ENCODE results near the gene TEAD3.
A peak's percentile ranks its signal among the peaks of the same experiment; 100 is the strongest.
"Not testable (repeated sequence)": the region's sequence is repeated elsewhere in the genome, so short reads cannot be mapped to it uniquely, and the experiment has no call there.

The TEAD3 gene

DNA sequence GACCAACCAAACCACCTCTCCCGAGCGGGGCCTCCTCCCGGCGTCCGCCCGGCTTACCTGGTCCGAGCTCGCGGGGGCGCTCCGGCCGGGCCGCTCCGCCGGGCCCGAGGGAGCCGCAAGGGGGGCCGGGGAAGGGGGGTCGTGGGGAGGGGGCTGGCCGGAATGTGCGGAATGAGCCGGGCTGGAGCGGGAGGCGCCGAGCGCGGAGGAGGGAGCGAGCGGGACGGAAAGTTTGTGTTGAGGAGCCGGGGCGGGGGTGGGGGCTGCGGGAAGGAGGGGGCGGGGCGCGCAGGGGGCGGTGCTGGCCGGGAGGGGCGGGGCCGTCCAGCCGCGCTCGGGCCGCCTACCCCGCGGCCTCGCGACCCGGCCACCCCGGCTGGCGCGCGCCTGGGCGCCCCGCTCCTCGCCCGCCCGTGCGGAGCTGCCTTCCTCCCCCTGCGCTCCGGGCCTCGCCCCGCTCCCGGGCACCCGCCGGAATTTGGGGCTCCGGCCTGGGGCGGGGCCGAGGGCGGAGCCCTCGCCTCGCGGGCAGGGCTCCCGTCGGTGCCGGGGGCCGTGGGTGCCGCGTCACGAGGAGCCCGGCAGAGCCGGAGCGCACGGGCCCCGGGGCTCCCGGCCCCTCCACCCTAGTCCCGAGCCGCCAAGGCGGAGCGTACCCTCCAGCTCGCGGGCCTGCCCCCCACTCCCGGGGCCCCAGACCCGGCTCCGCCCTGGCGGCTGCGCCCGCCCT is at the start of gene TEAD3:
TEAD3 (minus strand) TSS at position 239 of the 730 bp plus-strand sequence.
- ATAC-seq: peak; percentile 69
- Mint-ChIP-seq H3K9me3 (no peaks in the 10 kb centered on the region), H3K27ac (peak within 1 kb of the TSS; percentile 77), H3K27me3 (peaks cover 18% of the 10 kb centered on the region), H3K36me3 (ENCODE audit: low read depth) (no peaks in the 10 kb centered on the region), H3K4me1 (peaks cover 11% of the 10 kb centered on the region), H3K4me3 (peak within 1 kb of the TSS; percentile 77)
- peak; percentile 55 for DNase-seq

DNA sequence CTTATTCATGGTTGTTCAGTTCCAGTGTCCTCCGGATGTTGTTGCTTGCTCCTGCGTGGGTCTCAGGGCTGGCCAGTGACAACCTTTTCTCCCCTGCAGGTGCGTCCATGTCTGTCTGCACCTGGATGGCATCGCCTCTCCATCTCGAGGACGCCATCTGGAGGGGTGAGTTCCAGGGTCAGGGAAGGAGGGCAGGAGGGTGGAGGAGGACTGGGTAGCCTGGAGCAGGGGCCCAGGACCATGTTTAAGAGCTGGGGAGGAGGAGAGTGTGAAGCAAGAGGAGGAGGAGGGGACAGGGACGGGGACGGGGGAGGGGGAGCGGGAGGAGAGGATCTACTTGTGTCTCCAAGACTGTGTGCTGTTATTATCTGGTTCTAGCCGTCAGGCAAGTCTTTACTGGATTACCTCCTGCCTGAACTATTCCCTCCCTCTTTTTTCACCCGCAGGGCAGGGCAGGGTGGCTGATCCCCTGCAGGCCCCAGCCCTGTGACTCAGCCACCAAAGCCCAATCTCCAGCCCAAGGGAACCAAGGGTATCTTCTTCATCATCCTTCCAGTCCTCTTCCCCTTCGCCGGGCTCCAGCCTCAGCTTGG is 48.0 kb upstream of the TEAD3 start:
- Mint-ChIP-seq H3K9me3 (peaks cover 7% of the 10 kb centered on the region), H3K36me3 (ENCODE audit: low read depth) (no peaks in the 10 kb centered on the region), H3K27me3 (no peaks in the 10 kb centered on the region), H3K4me3 (no peak overlapping the region), H3K27ac (no peak overlapping the region), H3K4me1 (no peaks in the 10 kb centered on the region)
- ATAC-seq (no peak), DNase-seq (no peak)

DNA sequence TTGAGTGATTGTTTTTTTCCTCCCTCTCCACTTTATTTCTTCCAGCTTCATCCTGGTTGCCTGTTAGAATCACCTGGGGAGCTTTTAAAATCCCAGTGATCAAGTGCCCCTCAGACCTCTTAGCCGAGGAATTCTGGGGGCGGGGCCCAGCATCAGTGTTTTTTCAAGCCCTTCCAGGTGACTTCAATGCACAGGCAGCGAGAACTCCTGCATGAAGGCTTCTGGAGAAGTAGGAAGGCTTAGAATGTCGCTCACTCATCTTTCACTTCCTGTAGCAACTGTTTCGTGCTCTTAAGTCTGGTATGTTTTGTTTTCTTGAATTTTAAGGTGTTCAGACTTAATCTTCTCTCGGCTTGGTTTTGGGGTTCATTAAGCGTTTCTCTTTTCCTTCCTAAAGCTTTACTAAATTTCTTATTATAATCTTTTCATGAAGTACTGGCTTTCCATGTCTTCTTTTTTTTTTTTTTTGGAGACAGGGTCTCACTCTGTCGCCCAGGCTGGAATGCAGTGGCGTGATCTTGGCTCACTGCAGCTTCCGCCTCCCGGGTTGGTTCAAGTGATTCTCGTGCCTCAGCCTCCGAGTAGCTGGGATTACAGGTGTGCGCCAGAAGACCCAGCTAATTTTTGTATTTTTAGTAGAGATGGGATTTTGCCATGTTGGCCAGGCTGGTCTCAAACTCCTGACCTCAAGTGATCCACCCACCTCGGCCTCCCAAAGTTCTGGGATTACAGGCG is 46.7 kb upstream of the TEAD3 start:
- DNase-seq (no peak), ATAC-seq (no peak)
- H3K4me1 Mint-ChIP-seq: no peaks in the 10 kb centered on the region
- H3K36me3 Mint-ChIP-seq (ENCODE audit: low read depth): no peaks in the 10 kb centered on the region
- no peaks in the 10 kb centered on the region for H3K27me3 Mint-ChIP-seq
- H3K4me3 Mint-ChIP-seq: no peak overlapping the region
- no peak overlapping the region for H3K27ac Mint-ChIP-seq
- peaks cover 5% of the 10 kb centered on the region for H3K9me3 Mint-ChIP-seq

DNA sequence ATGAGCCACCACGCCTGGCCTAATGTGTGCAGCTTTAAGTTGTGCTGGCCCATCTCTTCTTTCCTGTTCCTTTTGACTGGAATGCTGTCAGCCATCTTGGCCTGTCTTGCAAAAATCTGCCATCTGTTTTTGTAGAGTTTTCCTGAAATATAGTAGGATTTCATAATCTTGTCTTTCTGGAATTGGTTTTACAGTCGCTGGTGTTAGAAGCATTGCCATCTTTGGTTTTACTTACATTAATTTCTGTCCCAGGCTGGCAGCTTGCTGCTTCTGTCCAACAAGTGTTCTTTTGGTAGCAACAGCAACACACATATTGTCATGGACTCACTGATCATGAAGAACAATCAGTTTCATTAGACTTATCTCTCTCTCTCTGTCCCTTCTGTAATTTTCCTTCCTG is 45.0 kb upstream of the TEAD3 start:
- H3K27me3 Mint-ChIP-seq: no peaks in the 10 kb centered on the region
- no peak for ATAC-seq
- no peaks in the 10 kb centered on the region for H3K4me1 Mint-ChIP-seq
- H3K27ac Mint-ChIP-seq: no peak overlapping the region
- H3K4me3 Mint-ChIP-seq: no peak overlapping the region
- no peak for DNase-seq
- H3K36me3 Mint-ChIP-seq (ENCODE audit: low read depth): no peaks in the 10 kb centered on the region
- H3K9me3 Mint-ChIP-seq: peaks cover 5% of the 10 kb centered on the region

DNA sequence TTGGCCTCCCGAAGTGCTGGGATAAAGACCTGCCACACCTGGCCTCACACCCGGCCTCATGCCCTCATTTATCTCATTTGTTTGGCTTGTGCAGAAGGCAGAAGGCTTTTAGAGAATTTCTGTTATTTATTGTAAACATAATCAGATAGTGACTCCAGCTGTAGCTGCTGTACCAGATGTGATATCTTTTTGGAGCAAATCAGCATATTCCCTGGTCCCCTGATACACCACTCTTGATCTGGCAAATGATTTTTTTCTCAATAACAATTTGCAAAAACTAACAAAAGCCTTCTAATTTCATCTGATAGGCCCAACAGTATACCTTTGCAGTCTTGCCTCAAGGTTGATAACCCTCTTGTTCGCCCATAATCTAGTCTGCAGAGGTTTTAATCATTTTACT is 42.3 kb upstream of the TEAD3 start:
- H3K27me3 Mint-ChIP-seq: peaks cover 3% of the 10 kb centered on the region
- ATAC-seq (no peak), DNase-seq (no peak)
- H3K9me3 Mint-ChIP-seq: peaks cover 5% of the 10 kb centered on the region
- H3K4me3 Mint-ChIP-seq: no peak overlapping the region
- H3K36me3 Mint-ChIP-seq (ENCODE audit: low read depth): no peaks in the 10 kb centered on the region
- H3K4me1 Mint-ChIP-seq: peaks cover 2% of the 10 kb centered on the region
- H3K27ac Mint-ChIP-seq: no peak overlapping the region

DNA sequence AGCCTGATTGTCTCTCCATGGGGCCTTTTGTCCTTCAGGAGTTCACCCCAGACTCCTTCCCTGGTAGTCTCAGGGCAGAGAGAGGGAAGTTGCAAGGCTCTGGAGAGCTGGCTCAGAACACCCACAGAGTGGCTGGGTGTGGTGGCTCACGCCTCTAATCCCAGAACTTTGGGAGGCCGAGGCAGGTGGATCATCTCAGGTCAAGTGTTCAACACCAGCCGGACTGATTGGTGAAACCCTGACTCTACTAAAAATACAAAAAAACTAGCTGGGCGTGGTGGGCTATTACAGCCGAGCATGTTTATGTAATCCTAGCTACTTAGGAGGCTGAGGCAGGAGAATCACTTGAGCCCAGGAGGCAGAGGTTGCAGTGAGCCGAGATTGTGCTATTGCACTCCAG is 39.0 kb upstream of the TEAD3 start:
- not testable (repeated sequence) for DNase-seq; H3K27ac Mint-ChIP-seq; H3K27me3 Mint-ChIP-seq; H3K9me3 Mint-ChIP-seq; ATAC-seq; H3K4me1 Mint-ChIP-seq; H3K36me3 Mint-ChIP-seq (ENCODE audit: low read depth); H3K4me3 Mint-ChIP-seq

DNA sequence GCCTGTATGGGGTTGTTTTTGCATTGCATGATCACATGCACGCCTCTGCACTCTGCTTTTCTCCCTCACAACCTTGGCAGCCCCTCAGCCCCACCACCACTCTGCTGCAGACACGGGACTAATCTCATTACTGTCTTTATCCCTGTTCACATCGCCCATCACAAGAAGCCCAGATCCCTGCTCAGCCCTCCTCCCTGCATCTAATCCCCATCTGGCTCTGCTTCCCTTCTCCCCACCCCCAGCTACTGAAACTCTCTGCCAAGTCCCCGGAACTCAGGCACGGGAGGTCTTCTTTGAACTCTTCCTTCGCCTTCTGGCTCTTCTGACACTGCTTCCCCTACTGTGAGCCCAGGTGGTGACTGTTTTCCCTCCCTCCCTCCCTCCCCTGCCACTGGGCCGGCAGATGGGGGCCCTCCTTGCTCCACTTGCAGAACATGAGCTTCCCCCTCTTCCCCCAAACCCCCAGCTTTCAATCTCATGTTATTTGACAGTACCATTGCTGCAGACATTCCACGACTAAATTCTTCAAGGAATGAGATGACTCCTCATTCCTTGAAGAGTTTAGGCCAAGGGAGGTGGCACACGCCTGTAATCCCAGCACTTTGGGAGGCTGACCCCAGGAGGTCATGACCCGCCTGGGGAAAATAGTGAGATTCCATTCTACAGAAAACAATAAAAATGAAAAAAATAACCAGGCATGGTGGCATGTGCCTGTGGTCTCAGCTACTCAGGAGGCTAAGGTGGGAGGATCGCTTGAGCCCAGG is 37.7 kb upstream of the TEAD3 start:
- Mint-ChIP-seq H3K4me1 (peaks cover 2% of the 10 kb centered on the region), H3K27me3 (peaks cover 3% of the 10 kb centered on the region), H3K4me3 (no peak overlapping the region), H3K36me3 (ENCODE audit: low read depth) (no peaks in the 10 kb centered on the region), H3K27ac (no peak overlapping the region), H3K9me3 (no peaks in the 10 kb centered on the region)
- ATAC-seq: no peak
- DNase-seq: no peak

DNA sequence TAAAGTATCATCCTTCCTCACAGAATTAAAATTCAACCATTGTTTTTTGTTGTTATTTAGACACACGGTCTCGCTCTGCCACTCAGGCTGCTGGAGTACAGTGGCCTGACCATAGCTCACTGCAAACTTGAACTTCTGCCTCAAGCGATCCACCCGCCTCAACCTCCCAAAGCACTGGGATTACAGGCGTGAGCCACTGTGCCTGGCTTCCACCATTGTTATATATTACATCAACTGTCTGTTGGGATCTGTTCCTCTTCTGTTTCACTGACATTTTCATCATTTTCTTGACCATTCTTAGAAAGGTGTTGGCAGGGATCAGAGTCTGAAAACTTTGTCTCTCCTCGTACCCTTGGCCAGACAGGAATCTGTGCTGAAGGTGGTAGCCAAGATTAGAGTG is 37.1 kb upstream of the TEAD3 start:
- ATAC-seq (no peak), DNase-seq (no peak)
- no peaks in the 10 kb centered on the region for H3K36me3 Mint-ChIP-seq (ENCODE audit: low read depth)
- no peaks in the 10 kb centered on the region for H3K9me3 Mint-ChIP-seq
- no peak overlapping the region for H3K4me3 Mint-ChIP-seq
- no peak overlapping the region for H3K27ac Mint-ChIP-seq
- H3K4me1 Mint-ChIP-seq: peaks cover 2% of the 10 kb centered on the region
- H3K27me3 Mint-ChIP-seq: peaks cover 3% of the 10 kb centered on the region

DNA sequence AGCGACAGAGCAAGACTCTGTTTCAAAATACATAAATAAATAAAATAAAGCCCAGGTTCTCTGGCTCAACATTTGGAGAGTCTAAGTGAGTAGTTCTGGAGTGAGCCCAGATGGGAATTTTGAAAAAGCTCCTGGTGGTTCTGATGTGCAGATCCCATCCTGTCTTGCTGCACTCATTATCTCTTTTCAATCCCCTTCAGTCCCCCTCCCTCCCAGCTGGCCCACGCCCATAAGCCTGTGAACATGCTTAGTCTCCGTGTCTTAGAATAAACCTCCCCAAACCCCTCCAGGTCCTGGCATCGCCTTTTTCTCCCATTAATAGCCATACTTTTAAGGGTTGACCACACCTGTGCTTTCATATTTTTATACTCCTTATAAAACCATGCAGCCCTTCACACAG is 35.2 kb upstream of the TEAD3 start:
- no peaks in the 10 kb centered on the region for H3K9me3 Mint-ChIP-seq
- H3K27ac Mint-ChIP-seq: no peak overlapping the region
- peaks cover 3% of the 10 kb centered on the region for H3K27me3 Mint-ChIP-seq
- no peak for ATAC-seq
- peaks cover 2% of the 10 kb centered on the region for H3K4me1 Mint-ChIP-seq
- no peak for DNase-seq
- no peaks in the 10 kb centered on the region for H3K36me3 Mint-ChIP-seq (ENCODE audit: low read depth)
- H3K4me3 Mint-ChIP-seq: no peak overlapping the region

DNA sequence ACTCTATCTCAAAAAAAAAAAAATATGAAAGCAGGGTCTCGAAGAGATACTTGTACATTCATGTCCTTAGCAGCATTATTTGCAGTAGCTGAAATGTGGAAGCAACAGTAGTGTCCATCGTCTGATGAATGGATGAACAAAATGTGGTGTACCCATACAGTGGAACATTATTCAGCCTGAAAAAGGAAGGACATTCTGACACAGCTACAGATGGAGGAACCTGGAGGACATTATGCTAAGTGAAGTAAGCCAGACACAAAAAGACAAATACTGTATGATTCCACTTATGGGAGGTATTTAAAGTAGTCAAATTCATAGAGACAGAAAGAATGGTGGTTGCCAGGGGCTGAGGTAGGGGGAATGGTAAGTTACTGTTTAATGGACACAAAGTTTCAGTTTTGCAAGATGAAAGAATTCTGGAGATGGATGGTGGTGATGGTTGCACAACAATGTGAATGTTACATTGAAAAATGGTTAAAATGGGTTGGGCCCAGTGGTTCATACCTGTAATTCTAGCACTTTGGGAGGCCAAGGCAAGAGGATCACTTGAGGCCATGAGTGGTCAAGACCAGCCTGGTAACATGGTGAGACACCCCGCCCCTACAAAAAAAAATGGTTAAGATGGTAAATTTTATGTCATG is 27.6 kb upstream of the TEAD3 start:
- no peak for ATAC-seq
- Mint-ChIP-seq H3K9me3 (no peaks in the 10 kb centered on the region), H3K4me1 (peaks cover 15% of the 10 kb centered on the region), H3K27ac (no peak overlapping the region), H3K27me3 (no peaks in the 10 kb centered on the region), H3K4me3 (no peak overlapping the region), H3K36me3 (ENCODE audit: low read depth) (no peaks in the 10 kb centered on the region)
- DNase-seq: no peak

DNA sequence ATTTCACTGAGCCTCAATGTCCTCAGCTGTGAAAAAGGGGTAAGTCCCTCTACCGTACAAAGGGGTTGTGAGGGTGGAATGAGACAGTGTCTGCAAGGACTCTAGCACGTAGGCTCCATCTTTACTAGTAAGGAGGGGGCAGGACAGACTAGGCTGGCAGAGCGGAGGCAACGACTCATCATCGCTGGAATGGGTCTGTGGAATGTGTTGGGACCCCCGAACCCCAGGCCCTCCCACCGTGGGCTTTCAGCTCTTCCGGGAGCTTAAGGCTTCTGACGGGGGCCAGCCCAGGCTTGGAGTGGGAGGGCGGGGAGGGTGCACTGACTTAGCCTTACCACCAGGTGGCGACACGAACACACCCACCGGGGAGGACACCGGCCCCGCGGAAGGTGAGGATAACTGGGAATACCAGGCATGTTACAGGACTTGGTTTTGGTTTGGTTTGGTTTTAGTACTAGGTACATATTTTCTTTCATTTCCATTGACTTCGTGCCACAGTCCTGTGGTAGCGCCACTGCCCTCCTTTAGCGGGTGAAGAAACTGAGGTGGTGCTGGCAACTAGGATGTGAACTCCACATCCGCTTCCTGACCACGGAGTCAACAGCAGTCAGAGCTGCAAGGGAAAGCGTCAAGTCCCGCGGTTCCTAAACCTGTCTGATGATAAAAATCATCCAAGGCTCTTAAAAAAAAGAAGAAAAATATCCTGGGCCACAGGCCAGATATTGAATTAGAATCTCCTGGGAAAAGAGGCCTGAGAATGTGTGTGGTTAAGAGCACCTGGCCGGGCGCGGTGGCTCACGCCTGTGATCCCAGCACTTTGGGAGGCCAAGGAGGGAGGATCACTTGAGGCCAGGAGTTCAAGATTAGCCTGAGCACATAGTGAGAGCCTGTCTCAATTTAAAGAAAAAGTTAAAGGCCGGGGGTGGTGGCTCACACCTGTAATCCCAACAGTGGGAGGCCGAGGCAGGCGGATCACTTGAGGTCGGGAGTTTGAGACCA is 26.1 kb upstream of the TEAD3 start:
- H3K36me3 Mint-ChIP-seq (ENCODE audit: low read depth): no peaks in the 10 kb centered on the region
- no peaks in the 10 kb centered on the region for H3K9me3 Mint-ChIP-seq
- no peaks in the 10 kb centered on the region for H3K27me3 Mint-ChIP-seq
- ATAC-seq (peak; percentile 81), DNase-seq (peak; percentile 85)
- peaks cover 15% of the 10 kb centered on the region for H3K4me1 Mint-ChIP-seq
- peak overlapping the region; percentile 71 for H3K27ac Mint-ChIP-seq
- H3K4me3 Mint-ChIP-seq: peak overlapping the region; percentile 71

DNA sequence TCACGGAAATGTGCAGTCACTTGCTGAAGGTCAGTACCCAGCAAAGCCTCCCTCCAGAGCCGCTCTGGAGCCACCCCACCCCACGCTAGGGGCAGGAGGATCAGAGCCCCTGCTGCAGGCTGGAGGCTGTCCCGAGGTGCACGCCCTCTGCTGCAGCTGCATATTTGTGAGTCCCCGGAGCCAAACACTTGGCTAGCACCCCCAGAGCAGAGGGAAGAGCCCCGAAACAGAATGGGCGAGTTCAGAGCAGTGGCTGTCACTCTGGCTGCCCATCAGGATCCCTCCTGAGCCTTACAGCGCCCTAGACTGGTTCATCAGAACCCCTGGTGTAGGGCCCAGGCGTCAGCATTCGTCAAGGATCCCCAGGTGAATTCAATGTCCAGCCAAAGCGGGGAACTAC is 25.3 kb upstream of the TEAD3 start:
- no peaks in the 10 kb centered on the region for H3K36me3 Mint-ChIP-seq (ENCODE audit: low read depth)
- no peak overlapping the region for H3K4me3 Mint-ChIP-seq
- H3K27me3 Mint-ChIP-seq: no peaks in the 10 kb centered on the region
- no peak overlapping the region for H3K27ac Mint-ChIP-seq
- peak; percentile 13 for ATAC-seq
- DNase-seq: no peak
- peaks cover 15% of the 10 kb centered on the region for H3K4me1 Mint-ChIP-seq
- H3K9me3 Mint-ChIP-seq: no peaks in the 10 kb centered on the region

DNA sequence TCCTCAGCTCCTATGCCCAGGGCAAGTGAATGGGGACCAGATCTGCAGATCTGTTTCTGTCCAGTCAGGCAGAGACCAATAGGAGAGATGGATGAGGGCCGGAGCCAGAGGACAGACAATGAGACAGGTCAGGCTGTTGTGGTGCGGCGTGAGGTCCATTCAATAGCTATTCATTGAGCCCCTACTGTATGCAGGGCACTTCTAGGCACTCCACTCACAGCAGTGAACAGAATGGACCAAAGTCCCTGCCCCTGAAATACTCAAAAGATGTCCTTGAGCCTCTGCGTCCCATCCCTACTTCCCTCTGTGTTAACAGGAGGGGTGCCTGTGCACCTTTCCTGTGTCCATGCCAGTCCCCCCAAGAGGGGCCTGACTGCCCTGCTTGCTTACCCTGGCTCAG is 24.4 kb upstream of the TEAD3 start:
- no peak overlapping the region for H3K4me3 Mint-ChIP-seq
- no peaks in the 10 kb centered on the region for H3K9me3 Mint-ChIP-seq
- peaks cover 15% of the 10 kb centered on the region for H3K4me1 Mint-ChIP-seq
- ATAC-seq (no peak), DNase-seq (no peak)
- no peak overlapping the region for H3K27ac Mint-ChIP-seq
- no peaks in the 10 kb centered on the region for H3K27me3 Mint-ChIP-seq
- H3K36me3 Mint-ChIP-seq (ENCODE audit: low read depth): no peaks in the 10 kb centered on the region
